ENCODE data around the gene SDS. TPM values are rescaled to one million over a fixed set of nuclear protein-coding genes. Genes with fewer than 3 reads are reported as not detected.

Gene SDS
- total and polyA plus RNA-seq, 2 experiments from 2014 or later, result 0.57 TPM; not detected in 1

- H3K27me3 Mint-ChIP-seq (ENCODE audit: insufficient read depth, low read depth, poor library complexity), result peaks cover 3% of the 10 kb centered on the region
- H3K4me1 Mint-ChIP-seq, result no peaks in the 10 kb centered on the region
- H3K4me1 ChIP-seq (ENCODE audit: insufficient read depth), result no peaks in the 10 kb centered on the region
- no peaks in the 10 kb centered on the region for H3F3A ChIP-seq (replicated peaks; ENCODE audit: low read depth)
- no peaks in the 10 kb centered on the region for H3K36me3 ChIP-seq (ENCODE audit: insufficient read depth)
- H3K36me3 Mint-ChIP-seq (ENCODE audit: low read depth), result peaks cover 12% of the 10 kb centered on the region
- H4K20me1 ChIP-seq (replicated peaks; ENCODE audit: insufficient read depth), result no peaks in the 10 kb centered on the region
- H3K79me2 ChIP-seq (replicated peaks; ENCODE audit: insufficient read depth), result no peaks in the 10 kb centered on the region
- no peak overlapping the region for H3K4me3 Mint-ChIP-seq
- H3K4me3 ChIP-seq, result no peak overlapping the region
- TF ChIP-seq JUNB (IDR thresholded peaks at IDR 0.05; ENCODE audit: unreplicated experiment) (no peak), EZH2 (IDR thresholded peaks at IDR 0.05; ENCODE audit: low read depth, unreplicated experiment) (no peak)
- H3K9me2 ChIP-seq (ENCODE audit: insufficient read depth), result no peaks in the 10 kb centered on the region
- ATAC-seq (no peak), DNase-seq (ENCODE audit: low spot score) (no peak)
- no peak overlapping the region for H2AFZ ChIP-seq
- H3K27ac ChIP-seq (ENCODE audit: low read depth), result no peak overlapping the region
- no peaks in the 10 kb centered on the region; the same call in 2 of the 3 replicates for H3K9me3 Mint-ChIP-seq
- no peak overlapping the region for H3K4me2 ChIP-seq
- H3K27me3 ChIP-seq (ENCODE audit: insufficient read depth), result no peaks in the 10 kb centered on the region
- H3K27ac Mint-ChIP-seq, result no peak overlapping the region
Observed at GRCh38 chr12:113385282-113385882, 18.3 kb downstream of the SDS start.

- DNase-seq (ENCODE audit: low spot score) (no peak), ATAC-seq (no peak)
- H3K27me3 ChIP-seq (ENCODE audit: insufficient read depth), result no peaks in the 10 kb centered on the region
- peaks cover 3% of the 10 kb centered on the region for H3K27me3 Mint-ChIP-seq (ENCODE audit: insufficient read depth, low read depth, poor library complexity)
- TF ChIP-seq EZH2 (IDR thresholded peaks at IDR 0.05; ENCODE audit: low read depth, unreplicated experiment) (no peak), POLR2AphosphoS5 (IDR thresholded peaks at IDR 0.05; ENCODE audit: low read depth) (no peak), ETS1 (IDR thresholded peaks at IDR 0.05) (no peak), EZH2phosphoT487 (IDR thresholded peaks at IDR 0.05; ENCODE audit: unreplicated experiment) (no peak), ZNF114 (CRISPR knock-in tag; IDR thresholded peaks at IDR 0.05) (no peak), CTCF (conservative IDR thresholded peaks at IDR 0.05; ENCODE audit: low read depth in 2 of 2) (no peak), STAT1 (IDR thresholded peaks at IDR 0.05; ENCODE audit: unreplicated experiment) (no peak), JUNB (IDR thresholded peaks at IDR 0.05; ENCODE audit: unreplicated experiment) (no peak), NANOG (IDR thresholded peaks at IDR 0.05; ENCODE audit: borderline replicate concordance) (no peak), REST (IDR thresholded peaks at IDR 0.05; ENCODE audit: unreplicated experiment) (no peak), CREB1 (CRISPR knock-in tag; IDR thresholded peaks at IDR 0.05; ENCODE audit: low read depth) (no peak)
- no peak overlapping the region for H3K4me3 ChIP-seq
- H3K4me1 ChIP-seq (ENCODE audit: insufficient read depth), result no peaks in the 10 kb centered on the region
- H3K79me2 ChIP-seq (replicated peaks; ENCODE audit: insufficient read depth), result no peaks in the 10 kb centered on the region
- H3K4me2 ChIP-seq, result no peak overlapping the region
- H3F3A ChIP-seq (replicated peaks; ENCODE audit: low read depth), result no peaks in the 10 kb centered on the region
- H3K36me3 Mint-ChIP-seq (ENCODE audit: low read depth), result peaks cover 12% of the 10 kb centered on the region
- H3K4me3 Mint-ChIP-seq, result no peak overlapping the region
- H3K4me1 Mint-ChIP-seq, result no peaks in the 10 kb centered on the region
- no peak overlapping the region for H3K27ac ChIP-seq (ENCODE audit: low read depth)
- no peaks in the 10 kb centered on the region for H3K36me3 ChIP-seq (ENCODE audit: insufficient read depth)
- H3K9me3 Mint-ChIP-seq, result no peaks in the 10 kb centered on the region; the same call in 2 of the 3 replicates
- no peaks in the 10 kb centered on the region for H4K20me1 ChIP-seq (replicated peaks; ENCODE audit: insufficient read depth)
- no peak overlapping the region for H2AFZ ChIP-seq
- H3K9me2 ChIP-seq (ENCODE audit: insufficient read depth), result no peaks in the 10 kb centered on the region
- H3K27ac Mint-ChIP-seq, result no peak overlapping the region
Observed at GRCh38 chr12:113384778-113385177, 18.9 kb downstream of the SDS start.

Data from GM23338 (cell line).